Measurements from ENCODE around the gene DIDO1. TPM values are rescaled to one million over a fixed set of nuclear protein-coding genes. Genes with fewer than 3 reads are reported as not detected.

DIDO1 gene
- total RNA-seq, 1 experiment from 2014 or later, result 77.1 TPM

DNA sequence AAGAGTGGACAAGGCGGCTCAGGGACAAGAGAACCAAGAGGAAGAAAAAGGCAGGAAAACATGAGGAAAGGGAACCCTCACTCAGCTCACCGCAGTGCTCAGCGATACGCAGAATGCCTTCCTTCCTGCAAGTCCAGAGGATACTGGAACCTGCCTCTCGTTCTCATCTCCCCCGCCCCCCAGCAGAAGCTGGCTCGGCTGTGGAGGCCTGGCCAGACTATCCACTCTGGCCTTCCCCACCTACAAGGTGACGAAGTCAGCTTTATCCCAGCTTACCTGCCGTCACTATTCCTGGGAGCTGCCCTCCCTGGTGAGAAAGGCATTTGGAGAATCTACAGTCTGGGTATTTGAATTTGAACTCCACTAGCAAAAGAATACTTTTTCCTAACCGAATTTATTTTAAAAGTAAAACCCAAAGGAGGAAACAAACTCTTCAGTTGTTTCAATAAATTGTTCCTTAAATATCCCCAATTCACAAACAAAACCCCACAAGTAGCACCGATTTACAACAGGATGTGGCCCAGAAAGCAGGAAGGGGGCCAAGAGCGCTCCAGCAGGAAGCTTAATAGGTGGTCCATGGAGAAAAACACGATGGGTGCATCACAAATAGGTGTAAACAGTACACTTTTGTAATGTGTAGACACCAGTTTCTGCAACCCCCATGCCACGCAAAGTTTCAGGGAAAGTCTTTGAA, 2.1 kb upstream of the DIDO1 start:
- BruUV-seq (replicated peaks), result no TSS peak
- no peaks in the 10 kb centered on the region for H3K27me3 Mint-ChIP-seq (ENCODE audit: unreplicated experiment)
- CTCF ChIA-PET, result interaction anchor here (0.7 to 2.2 kb wide), 2 partner anchors 9 to 53 kb away, joined by 3 to 7 read pairs; partner anchors contain the start of gene GID8
- no peaks in the 10 kb centered on the region for H3K9me3 Mint-ChIP-seq (ENCODE audit: low read depth, unreplicated experiment)
- peaks cover 45% of the 10 kb centered on the region for H3K36me3 Mint-ChIP-seq (ENCODE audit: insufficient read depth, unreplicated experiment)
- no peak overlapping the region for H3K27ac Mint-ChIP-seq (ENCODE audit: unreplicated experiment)
- H3K4me3 Mint-ChIP-seq (ENCODE audit: low read depth, unreplicated experiment), result peak overlapping the region; percentile 24
- no peak for TF ChIP-seq CTCF (IDR thresholded peaks at IDR 0.05; ENCODE audit: unreplicated experiment)
- intact Hi-C loops (cut with micrococcal nuclease; ENCODE audit: unreplicated experiment), result no loop called here
- DNase-seq, result no peak
- H3K4me1 Mint-ChIP-seq (ENCODE audit: low read depth, unreplicated experiment), result peaks cover 43% of the 10 kb centered on the region

GRCh38 chr20:62927128-62927705, 912 bp upstream of the DIDO1 start:
- BruUV-seq (replicated peaks), result no TSS peak
- CTCF ChIA-PET, result interaction anchor here (1.1 to 2.2 kb wide), 2 partner anchors 10 to 20 kb away, joined by 4 to 7 read pairs; partner anchors contain the start of gene GID8
- Mint-ChIP-seq H3K27ac (ENCODE audit: unreplicated experiment) (peak overlapping the region; percentile 86), H3K27me3 (ENCODE audit: unreplicated experiment) (no peaks in the 10 kb centered on the region), H3K4me3 (ENCODE audit: low read depth, unreplicated experiment) (peak overlapping the region; percentile 94), H3K36me3 (ENCODE audit: insufficient read depth, unreplicated experiment) (peaks cover 56% of the 10 kb centered on the region), H3K9me3 (ENCODE audit: low read depth, unreplicated experiment) (no peaks in the 10 kb centered on the region), H3K4me1 (ENCODE audit: low read depth, unreplicated experiment) (peaks cover 50% of the 10 kb centered on the region)
- no peak for TF ChIP-seq CTCF (IDR thresholded peaks at IDR 0.05; ENCODE audit: unreplicated experiment)
- DNase-seq, result no peak
- intact Hi-C loops (cut with micrococcal nuclease; ENCODE audit: unreplicated experiment), result no loop called here

DNA sequence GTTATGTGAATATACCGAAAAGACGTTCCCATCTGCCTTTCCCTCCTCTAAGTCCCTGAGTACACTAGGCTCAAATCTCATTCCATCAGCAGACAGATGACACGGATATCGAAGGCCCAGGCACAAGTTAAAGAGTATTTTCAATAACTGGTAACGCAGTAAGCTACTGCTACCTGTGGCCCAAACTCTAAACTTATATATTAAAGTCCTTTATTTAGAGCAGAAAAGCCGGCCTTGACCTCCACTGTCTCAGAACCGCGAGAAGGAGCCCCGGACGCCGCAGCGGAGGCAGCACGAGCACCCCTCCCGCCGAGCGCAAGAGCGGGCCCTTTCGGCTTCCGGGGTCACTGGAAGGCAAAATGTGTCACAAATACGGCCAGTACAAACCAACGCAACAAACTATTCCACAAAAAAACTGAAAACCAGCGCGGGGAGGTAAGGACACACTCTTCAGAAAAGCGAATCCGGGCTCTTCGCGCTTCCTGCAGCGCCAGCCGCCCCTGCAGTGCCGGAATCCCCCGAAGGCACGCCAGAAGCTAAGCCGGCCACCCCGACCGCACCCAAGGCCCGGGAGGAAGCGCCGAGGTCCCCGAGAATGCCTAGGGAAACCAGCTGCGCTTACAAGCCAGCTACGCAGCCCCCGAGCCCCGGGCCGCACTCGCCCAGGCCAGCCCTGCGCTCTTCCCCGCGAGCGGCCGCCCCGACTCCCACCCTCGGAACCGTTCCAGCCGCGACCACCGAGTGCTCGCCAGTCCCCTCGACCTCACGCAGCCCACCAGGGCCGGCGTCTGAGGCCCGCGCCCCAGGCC, 681 bp downstream of the DIDO1 start:
- intact Hi-C loops (cut with micrococcal nuclease; ENCODE audit: unreplicated experiment), result loop anchor here (2.0 kb wide), 1 partner anchor 25 kb away; no protein-coding TSS in a partner anchor
- peak overlapping the region; percentile 97 for H3K27ac Mint-ChIP-seq (ENCODE audit: unreplicated experiment)

More for the DNA sequence above, 681 bp downstream of the DIDO1 start:
- H3K4me3 Mint-ChIP-seq (ENCODE audit: low read depth, unreplicated experiment), result peak overlapping the region; percentile 94
- no peak for TF ChIP-seq CTCF (IDR thresholded peaks at IDR 0.05; ENCODE audit: unreplicated experiment)
- peak; percentile 65 for DNase-seq
- H3K9me3 Mint-ChIP-seq (ENCODE audit: low read depth, unreplicated experiment), result no peaks in the 10 kb centered on the region
- BruUV-seq (replicated peaks), result no TSS peak
- H3K27me3 Mint-ChIP-seq (ENCODE audit: unreplicated experiment), result no peaks in the 10 kb centered on the region
- H3K4me1 Mint-ChIP-seq (ENCODE audit: low read depth, unreplicated experiment), result peaks cover 61% of the 10 kb centered on the region
- CTCF ChIA-PET, result interaction anchor here (1.0 to 2.1 kb wide), 2 partner anchors 9 to 103 kb away, joined by 3 to 8 read pairs; no protein-coding TSS in a partner anchor
- peaks cover 62% of the 10 kb centered on the region for H3K36me3 Mint-ChIP-seq (ENCODE audit: insufficient read depth, unreplicated experiment)

Measured in Calu3 (cell line).